Lung microvascular endothelial cell (primary cell): ENCODE measurements around the gene GALR2. TPM values are rescaled to one million over a fixed set of nuclear protein-coding genes. Genes with fewer than 3 reads are reported as not detected.
A peak's percentile ranks its signal among the peaks of the same experiment; 100 is the strongest.
"Not testable (repeated sequence)": the region's sequence is repeated elsewhere in the genome, so short reads cannot be mapped to it uniquely, and the experiment has no call there.

Experiments used
- DNase-seq, 2 donors: peaks; one replicate each; pipeline versions ENCODE4 v3.0.0 to v3.0.0-alpha.2; 2010; ENCODE audit warnings: low read depth in 2 of 2
- total RNA-seq: library from RNA; depleted of rRNA; stranded (reverse); fragments of >200 nt; gene quantifications from 2 replicates; pipeline ENCODE4 v1.2.1, GENCODE V29; 2014

GALR2 gene
- total RNA-seq, 1 donor from 2014 or later: 0.20 TPM

DNA sequence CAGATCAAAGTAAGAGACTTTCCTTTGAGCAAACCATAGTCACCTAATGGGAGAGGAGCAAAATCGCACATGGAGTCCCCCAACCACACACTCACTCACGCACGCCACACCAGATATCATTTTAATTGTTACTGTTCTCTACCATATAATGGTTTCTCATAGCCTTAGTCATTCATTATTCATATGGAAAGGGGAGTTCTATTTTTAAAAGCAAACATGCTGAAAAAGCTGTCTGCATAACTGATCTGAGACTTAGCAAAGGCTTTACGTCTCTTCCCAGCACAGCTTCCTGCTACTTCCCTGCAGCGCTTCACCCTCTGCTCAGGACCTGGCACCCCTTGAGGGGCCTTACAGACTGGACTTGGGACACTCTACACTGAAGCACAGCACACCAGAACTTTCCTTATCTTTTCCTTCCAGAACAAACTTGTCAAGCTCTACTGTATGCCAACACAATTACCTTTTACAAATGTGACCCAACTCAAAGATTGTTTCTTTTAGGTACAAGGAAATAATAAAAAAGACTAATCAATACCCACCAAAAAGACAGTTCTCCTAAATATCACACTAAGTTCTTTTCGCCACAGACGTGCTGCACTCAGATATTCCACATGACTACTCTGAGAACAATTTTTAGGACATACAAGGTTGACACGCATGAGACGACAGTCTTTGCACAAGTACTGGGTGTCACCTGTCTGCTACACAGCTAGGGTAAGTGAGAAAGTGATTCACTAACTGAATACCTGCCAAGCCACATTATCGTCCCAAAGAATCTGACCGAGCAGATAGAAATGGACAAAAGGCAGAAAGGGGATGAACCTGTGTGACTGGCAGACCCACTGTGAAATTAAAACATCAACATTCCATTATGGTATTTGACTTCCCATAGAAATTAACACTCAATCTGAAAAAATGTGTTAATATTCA lies 23.8 kb upstream of the GALR2 start:
- DNase-seq: no peak

DNA sequence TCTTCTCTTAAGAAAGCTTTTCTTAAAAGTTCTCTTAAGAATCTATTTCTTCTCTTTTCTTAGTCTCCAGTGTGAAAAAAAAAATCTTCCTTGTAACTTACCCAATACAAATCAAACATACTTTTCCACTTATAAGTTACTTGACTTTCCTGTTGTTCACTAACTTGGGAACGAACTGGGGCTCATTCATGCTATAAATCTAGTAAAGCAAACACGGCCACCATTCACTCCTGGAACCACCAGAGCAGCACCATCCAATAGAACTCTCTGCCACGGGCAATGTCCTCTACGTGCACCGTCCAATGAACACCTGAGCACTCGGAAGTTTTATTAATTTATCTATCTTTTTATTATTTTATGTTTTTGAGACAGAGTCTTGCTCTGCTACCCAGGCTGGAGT lies 23.0 kb upstream of the GALR2 start:
- DNase-seq: no peak

DNA sequence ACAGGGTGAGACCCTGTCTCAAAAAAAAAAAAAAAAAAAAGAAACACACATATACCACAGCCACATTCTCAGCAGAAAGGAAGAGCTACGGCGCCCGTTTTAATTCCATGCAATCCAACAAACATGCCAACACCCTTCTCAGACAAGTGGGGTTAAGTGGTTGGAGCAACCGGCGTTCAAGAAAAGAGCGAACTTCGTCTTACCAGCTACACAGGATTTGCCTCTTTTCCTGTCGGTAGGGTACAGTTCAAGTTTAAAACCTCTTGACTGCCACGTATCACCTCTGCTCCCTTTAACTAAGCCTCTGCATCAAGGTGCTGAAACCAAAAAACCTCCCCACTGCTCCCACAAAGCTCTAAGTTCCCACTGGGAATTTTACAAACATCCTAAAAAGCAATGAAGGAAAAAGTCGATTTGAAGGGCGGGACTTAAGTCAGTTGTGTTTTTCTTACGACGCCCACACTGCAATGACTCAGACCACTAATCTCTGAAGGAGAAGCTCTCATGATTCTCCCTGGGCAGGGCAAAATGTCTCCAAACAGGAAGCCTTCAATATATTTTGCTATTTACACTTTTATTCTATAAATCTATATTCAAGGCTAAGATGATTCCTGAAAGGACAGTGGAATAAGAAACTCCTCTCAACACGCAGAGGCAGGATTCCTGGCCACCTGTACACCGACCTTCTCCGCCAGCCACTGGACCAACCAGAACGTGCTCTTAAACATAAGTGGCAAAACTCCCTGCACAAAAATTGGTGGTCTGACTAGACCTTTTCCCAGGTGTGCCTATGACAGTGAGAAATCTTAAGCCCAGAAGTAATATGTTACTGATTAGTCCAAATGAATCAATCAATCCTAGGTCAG lies 21.1 kb upstream of the GALR2 start:
- peak in 1 of 2 donors; percentile 72 for DNase-seq

DNA sequence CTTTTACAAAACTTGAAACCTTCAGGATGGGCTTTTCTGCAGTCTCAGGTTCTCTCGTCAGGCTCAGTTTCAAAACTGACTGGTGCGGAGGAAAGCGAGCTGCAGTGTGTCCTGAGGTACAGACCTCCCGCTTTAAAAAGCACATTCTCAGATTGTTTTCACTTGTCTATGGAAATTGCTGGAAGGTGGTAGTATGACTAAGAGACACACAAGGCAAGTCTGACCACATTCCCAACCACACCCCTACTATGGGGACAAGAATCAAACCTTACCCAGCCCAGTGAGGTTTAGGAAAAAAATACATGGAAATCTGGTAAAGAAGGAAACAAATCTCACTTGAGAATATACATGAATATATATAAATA lies 20.5 kb upstream of the GALR2 start:
- DNase-seq: no peak

DNA sequence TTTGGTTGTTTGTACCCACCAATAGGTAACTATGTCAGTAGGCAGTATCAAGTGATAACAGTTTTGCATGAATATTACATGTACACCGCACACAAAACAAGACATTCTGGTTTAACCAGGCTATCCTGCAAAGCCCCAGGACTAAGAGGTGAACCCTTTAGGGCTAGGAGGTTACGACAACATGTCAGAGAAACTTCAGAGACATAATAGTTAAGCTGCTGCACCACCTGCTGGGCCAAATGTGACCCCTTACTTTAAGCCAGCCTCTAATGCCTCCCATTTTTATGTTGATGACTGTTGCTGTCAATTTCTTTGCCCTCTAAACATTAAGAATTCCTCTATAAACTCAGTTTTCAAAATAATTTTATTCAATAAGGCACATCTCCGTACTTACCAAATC lies 17.7 kb upstream of the GALR2 start:
- no peak for DNase-seq

DNA sequence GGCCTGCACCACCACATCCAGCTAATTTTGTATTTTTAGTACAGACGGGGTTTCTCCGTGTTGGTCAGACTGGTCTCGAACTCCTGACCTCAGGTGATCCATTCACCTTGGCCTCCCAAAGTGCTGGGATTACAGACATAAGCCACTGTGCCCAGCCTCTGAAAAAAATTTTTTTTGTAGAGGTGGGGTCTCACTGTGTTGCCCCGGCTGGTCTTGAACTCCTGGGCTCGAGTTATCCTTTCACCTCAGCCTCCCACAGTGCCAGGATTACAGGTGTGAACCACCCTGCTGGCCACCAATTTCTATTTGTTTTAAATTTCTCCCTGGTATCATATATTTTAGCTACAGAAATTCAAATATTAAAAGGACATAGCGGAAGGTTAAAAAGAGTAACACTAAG lies 16.3 kb upstream of the GALR2 start:
- not testable (repeated sequence) for DNase-seq

DNA sequence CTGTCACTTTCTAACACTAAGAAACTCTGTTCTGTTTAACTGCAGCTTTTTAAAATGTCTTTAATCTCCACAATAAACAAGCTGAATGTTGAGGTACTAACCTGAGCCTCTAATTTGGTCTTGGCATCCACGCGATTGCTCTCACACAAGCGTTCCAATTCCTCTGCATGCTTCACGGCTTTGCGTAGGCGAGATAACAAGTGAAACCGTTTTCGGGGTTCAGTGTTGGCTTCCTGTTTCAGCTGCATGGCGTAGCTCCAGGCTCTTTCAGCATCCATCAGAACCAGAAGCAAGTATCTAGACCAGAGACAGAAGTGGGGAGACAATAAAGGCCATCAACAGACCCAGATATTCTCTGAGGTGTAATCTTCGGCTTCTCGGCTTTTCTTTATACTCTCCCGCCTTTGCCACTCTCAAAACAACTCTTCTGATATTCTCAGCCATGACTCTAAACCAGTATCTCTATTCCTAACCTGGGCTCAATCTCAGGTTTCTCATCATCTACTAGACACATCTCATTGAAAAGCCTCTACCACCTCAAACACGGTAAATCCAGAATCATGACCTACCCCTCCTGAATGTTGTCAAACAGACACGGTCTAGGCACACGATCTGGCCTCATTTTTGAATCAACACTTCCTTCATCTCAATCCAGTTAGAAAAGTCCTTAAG lies 10.6 kb upstream of the GALR2 start:
- no peak for DNase-seq

DNA sequence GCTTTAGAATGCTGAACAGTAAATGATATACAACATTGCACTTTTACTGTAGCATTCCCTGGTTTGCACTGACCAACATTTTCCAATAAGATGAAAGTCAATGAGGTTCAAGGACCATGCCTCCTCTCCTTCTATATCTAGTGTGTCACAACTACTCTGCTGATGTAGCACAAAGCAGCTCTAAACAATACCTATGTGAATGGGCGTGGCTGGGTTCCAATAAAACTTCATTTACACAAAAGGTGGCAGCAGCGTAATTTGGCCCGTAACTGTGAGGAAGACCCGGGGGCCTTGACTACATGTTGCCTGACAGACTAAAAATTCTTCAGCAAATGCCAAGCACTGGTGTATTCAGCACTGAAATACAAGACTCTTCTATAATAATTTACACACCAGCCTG lies 8.8 kb upstream of the GALR2 start:
- no peak for DNase-seq

DNA sequence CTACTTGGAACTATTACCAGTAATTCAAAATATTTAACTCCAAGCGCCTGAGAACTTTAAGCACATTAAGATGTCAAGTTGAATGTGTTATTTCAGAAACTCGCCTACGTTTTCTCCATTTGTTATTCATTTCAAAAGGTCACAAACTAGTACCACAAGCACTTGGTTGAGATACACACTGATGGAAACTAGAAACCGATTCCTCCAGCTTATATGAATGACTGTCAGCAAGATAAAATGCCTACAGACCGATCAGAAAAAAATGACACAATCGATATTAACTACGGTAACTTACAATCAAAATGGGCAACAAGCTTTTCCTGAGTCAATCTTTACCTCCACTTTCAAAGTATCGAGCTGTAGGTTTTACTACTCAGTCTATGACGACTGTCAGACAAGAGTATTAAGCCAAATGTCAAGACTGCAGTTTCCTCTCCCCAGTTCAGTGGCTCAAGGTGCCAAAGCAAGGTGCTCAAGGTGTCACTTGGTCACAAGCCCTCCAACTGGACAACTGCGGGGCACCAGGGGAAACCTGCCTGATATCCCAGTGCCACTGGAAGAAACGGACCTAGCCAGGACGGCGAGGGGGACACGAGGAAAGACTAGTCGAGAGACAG lies 2.9 kb upstream of the GALR2 start:
- no peak for DNase-seq

DNA sequence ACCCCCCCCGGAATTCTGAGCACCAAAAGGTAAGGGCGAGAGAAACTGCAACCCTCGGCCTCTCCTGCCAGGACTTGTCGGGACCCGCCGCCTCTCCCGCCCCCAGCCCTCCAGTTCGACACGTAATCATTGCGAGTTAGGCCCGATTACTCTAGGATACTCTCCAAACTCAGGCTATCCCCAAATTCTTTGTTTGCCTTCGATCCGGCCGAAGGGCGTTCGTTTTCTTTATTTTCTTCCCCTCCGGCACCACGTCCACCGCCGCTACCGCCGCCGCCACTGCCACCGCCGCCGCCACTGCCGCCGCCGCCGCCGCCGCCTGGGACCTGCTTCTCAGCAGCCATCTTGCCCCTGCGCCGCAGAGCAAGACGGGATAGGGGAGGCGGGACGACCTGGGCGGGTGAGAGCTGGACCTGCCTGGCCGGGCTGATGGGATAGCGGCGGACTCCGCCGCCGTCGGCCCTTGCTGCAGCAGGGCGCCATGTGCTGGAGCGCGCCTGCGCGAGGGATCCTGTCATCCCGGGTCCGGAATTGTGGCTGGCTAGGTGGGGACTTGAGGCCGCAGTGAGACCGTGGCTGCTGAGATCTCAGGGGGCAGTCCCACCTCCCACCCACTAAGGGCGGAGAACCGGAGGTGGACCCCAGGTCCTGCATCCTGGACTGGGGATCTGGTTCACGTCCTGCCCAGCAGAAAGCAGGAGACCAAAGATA lies 2.3 kb upstream of the GALR2 start, which contains the start of gene SRP68:
SRP68 (minus strand) TSS at position 370 of the 711 bp plus-strand sequence; CDS start at position 344, 26 bp downstream.
- DNase-seq: peak; percentile 95 to 96

DNA sequence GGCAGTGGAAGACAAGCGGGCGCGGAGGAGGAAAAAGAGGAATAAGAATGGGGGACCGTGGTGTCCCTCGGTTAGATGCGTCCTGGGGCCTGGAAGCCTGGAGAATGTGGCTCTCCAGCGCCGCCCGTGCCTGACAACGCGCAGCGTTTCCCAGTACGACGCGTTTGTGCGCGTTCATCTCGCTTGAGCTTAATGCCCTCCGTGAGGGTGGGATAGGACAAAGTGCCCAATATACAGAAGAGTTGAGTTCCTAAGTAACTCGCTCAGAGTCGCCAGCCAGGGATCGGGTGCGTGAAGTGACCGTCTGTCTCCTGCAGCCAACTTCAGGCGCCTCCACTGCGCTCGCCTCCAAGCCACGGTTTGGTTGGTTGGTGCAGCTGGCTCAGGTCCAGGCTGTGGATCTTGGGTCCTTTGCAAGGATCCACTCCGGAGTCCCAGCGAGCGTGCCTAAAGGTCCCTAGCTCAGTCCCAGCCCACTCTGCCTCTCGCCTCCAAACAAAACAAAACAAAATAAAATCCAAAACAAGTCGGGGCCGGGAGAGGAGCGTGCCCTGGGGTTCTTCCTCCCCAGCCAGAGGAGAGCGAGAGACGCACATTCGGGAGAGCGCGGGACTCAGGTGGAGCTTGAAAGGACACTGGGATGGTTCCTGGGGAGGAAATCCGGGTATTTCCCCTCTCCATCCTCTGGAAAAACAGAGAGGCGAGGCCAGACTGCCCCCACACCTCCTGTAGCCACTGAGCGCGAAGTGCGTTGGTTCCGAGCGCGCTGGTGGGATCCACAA lies 974 bp downstream of the GALR2 start:
- peak; percentile 49 to 53 for DNase-seq

DNA sequence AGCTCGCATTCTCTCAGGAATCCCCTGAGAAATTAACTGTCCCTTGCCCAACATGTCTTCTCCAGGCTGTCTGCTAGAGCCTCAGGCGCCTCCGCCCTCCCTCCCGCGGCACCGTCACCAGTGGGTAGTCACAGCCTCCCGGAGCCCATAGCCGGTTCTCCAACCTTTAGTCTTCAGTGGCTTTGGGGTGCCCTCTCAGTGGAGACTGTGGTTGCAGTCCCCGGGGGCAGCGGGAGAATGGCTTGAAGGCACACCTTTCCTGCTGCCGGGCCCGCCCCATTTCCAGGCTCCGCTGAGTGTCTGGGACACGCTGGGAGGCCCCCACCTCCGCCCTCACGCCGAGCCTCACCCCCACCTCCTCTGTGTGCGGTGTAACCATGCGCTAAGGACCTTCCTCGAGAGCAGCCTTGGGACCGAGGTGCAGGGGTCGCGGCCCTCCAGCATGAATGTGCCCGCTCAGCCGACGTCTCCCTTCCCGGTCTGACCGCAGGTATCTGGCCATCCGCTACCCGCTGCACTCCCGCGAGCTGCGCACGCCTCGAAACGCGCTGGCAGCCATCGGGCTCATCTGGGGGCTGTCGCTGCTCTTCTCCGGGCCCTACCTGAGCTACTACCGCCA lies 1.7 kb downstream of the GALR2 start:
- DNase-seq: no peak

DNA sequence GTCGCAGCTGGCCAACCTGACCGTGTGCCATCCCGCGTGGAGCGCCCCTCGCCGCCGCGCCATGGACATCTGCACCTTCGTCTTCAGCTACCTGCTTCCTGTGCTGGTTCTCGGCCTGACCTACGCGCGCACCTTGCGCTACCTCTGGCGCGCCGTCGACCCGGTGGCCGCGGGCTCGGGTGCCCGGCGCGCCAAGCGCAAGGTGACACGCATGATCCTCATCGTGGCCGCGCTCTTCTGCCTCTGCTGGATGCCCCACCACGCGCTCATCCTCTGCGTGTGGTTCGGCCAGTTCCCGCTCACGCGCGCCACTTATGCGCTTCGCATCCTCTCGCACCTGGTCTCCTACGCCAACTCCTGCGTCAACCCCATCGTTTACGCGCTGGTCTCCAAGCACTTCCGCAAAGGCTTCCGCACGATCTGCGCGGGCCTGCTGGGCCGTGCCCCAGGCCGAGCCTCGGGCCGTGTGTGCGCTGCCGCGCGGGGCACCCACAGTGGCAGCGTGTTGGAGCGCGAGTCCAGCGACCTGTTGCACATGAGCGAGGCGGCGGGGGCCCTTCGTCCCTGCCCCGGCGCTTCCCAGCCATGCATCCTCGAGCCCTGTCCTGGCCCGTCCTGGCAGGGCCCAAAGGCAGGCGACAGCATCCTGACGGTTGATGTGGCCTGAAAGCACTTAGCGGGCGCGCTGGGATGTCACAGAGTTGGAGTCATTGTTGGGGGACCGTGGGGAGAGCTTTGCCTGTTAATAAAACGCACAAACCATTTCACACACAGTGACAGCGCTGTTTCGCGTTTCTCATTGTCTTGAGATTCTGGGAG lies 2.4 kb downstream of the GALR2 start:
- DNase-seq: no peak

DNA sequence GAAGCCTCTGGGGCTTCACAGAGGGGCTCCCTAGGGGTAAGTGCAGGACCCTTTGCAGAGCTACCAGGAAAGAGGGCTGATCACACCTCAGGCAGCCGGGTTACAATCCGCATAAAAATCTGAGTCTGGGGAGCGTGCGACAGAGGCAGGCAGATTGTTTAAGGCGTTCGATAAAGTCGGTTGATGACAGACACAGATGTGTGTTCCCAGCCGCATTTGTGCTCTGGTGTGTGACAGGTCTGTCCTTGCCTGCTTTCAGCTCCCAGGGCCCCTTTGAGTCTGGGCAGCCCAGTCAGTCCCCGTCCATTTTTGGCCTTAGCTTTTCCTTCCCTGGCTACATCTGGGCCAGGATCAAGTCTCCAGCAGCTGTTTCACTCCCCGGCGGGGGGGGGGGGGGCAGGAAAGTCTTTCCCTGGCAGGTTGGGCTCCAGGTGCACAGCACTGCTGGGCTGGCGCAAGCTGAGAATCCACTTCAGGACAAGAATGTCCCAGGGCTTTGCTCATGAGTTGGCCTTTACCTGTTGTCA lies 3.1 kb downstream of the GALR2 start:
- no peak for DNase-seq

DNA sequence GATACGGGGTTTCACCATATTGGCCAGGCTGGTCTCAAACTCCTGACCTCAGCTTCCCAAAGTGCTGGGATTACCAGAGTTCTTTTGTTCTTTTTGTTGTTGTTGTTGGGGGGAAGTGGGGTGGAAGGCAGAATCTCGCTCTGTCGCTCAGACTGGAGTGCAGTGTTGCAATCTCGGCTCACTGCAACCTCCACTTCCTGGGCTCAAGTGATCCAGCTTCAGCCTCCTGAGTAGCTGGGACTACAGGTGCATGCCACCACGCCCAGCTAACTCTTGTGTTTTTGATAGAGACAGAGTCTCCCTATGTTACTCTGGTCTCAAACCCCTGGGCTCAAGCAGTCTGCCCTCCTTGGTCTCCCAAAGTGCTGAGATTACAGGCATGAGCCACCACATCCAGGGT lies 3.8 kb downstream of the GALR2 start:
- not testable (repeated sequence) for DNase-seq

DNA sequence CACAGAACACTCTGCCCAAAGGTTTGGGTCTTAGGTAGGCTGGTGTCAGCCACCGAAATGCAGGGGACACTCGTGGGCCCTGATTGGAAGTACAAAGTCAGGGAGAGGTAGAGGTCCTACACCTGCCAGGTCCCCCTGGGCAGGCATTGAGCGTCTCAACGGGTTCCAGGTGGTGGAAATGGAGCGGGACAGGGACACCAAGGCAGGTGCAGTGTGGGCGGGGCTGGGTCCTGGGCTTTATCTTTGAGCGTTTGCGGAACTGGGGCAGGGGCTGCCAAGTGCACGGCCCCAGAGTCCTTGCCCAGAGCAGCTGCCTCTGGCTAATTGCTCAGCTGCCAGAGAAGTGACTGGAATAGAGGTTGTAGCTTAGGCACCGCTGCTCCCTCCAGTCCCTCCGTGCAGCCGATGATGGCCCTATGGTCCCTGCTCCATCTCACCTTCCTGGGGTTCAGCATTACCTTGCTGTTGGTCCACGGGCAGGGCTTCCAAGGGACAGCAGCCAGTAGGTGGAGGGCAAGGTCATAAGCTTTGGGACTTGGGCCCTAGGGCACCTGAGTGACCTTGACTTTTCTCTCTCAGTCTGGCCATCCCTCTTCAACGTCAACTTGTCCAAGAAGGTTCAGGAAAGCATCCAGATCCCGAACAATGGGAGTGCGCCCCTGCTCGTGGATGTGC lies 4.4 kb downstream of the GALR2 start, which contains the start of gene ZACN:
ZACN (plus strand) TSS at position 323 of the 675 bp plus-strand sequence; CDS start at position 406, 83 bp downstream.
- no peak for DNase-seq

DNA sequence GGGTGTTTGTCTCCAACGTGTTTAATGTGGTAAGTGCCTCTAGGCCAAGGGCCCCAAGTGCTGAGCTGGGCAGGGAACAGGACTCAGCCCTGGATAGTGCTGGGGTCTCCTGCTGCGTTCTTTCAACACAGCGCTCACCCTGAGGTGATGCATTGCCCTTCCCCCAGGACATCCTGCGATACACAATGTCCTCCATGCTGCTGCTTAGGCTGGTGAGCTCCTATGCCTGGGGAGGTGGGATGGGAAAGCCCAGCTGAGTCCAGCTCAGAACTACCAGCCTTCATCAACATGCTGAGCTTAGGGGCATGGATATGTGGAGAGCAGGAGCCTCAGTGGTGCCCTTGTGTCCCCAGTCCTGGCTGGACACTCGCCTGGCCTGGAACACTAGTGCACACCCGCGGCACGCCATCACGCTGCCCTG lies 5.0 kb downstream of the GALR2 start:
- no peak for DNase-seq
